Measurements from ENCODE around the gene MAP3K8.
"Not testable (repeated sequence)": the region's sequence is repeated elsewhere in the genome, so short reads cannot be mapped to it uniquely, and the experiment has no call there.

MAP3K8 gene

DNA sequence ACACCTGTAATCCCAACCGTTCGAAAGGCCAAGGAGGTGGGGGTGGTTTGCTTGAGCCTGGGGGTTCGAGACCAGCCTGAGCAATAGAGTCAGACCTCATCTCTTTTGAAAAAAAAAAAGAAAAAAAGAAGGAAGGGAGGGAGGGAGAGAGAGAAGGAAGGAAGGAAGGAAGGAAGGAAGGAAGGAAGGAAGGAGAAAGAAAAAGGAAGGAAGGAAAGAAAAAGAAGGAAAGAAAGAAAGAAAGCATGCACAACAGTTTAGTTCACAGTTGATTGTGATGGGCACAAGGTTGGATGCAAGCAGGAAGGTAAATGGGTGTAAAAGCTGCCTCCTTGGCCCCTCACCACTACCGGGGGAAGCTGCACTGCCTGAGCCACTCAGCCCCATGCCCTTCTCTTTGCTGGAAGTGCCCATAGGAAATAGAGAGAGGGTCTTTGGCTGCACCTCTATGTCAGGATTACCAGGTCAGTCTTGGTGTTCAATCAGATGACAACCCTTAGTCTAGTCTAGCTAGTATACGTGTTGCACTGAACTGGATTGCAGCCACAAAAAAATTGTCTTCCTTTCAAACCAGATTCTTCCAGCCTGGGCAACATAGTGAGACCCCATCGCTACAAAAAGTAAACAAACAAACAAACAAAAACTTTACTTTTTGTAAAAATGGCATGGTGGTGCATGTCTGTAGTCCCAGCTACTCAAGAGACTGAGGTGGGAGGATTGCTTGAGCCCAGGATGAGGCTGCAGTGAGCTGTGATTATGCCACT is 20.0 kb downstream of the MAP3K8 start:
- DNase-seq: no peak

DNA sequence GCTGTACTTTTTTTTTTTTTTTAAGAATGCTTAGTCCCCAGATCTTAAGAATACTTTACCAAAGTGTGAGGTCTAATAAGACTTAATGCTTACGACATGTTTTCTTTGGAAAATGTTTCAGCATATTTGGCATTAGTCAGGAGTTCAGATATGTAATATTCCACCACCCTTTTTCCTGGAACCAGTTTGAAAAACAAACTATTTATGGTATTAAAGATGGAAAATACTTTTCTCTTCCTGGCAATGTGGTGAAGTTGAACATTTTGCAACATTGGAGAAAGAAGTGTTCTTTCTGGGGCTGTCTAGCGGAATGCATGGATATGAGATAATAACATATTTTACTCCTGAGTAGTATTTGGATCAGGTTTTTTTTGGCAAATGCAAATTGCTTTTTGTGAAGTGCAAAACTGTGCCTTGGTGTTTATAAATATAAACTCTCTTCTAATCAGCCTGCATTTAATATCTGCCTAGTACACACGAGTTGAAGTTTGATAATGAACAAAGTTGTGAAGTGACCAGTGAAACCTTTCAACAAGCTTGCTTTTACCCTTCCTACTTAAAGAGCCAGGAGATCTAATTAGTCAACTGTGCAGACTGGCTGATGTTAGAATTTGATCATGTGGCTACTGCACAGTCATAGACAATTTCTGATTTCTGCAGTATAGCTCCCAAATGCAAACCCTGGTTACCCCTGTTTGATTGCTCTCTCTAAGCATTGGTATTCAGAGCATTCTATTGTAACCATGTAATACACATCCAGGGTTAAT is 20.9 kb downstream of the MAP3K8 start:
- DNase-seq: no peak

DNA sequence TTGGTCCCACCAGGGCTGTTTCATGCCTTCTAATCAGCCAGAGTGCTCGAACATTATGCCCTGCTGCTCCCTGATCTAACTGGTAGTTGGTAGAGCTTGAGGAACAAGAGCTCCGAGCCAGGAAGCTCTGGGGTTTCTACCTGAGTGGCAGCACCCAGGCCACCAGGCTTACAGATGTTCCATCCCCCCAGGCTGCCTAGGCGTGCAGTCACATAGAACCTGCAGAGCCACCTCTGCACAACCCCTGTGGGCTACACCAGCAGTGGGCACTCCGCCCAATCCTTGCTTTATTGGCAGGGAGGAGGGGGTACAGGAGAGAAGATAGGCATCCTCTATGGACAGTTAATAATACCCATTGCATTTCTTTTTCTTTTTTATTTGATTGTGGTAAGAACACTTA is 21.8 kb downstream of the MAP3K8 start:
- DNase-seq: peak; percentile 40

DNA sequence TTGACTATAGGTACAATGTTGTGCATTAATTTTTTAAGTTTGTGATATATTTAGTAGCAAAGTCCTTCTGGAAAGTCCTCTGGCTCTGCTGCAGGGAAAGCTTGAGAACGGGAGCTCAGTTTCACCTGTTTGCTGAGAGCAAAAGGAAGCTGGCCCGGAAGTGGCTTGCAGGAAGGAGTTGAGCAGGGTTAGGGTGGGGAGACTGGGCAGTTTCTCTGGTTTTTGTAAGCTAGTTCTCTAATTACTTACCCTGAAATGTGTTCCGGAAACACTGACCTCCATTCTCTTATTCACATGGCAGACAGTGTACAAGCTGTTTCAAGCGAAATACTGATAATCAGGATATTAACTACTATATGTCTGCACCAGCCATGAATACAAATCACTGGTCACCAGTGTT is 22.3 kb downstream of the MAP3K8 start:
- no peak for DNase-seq

DNA sequence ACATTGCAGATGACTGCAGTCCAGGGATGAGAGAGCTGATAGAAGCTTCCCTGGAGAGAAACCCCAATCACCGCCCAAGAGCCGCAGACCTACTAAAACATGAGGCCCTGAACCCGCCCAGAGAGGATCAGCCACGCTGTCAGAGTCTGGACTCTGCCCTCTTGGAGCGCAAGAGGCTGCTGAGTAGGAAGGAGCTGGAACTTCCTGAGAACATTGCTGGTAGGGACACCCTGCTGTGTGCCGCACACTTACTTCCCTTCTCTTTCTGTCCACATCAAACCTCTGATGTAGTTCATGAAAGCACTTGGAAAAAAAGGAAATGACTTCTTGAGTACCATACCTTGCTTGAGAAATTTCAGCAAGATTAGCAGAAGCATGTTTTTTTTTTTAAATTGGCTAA is 25.3 kb downstream of the MAP3K8 start:
- peak; percentile 30 for DNase-seq

DNA sequence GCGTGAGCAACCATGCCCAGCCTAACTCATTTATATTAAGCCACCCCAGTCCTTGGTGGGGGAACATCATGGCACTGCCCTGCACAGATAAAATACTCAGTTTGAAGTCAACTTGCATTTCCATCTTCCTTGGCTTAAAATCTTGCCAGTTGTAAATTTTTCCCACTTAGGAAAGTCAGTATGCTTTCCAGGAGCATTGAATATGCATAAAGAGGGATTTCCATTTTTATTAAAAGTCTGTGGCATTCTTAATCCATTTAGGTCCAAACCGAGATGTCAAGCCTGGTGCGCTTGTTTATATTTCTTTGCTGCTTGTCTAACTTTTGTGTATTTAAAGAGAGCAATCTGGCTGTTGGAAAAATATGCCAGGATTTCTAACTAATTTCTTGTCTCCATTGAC is 26.1 kb downstream of the MAP3K8 start:
- DNase-seq: no peak

DNA sequence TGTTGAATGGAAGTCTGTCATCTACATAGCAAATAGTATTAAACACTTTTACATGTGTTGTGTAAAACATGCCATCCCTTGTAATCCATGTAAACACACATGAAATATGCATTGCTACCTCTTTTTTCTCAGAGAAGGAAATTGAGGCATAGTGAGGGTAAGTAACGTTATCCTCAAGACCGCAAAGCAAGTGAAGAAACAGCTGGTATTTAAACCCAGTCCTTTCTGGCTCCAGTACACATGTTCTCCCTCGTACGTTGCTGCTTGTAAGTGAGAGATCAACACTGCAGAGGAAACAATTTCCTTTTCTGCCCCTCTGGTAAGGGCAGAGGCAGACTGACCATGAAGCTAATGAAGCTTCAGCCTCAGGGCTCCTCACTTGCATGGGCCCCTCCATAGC is 28.5 kb downstream of the MAP3K8 start:
- DNase-seq: no peak

DNA sequence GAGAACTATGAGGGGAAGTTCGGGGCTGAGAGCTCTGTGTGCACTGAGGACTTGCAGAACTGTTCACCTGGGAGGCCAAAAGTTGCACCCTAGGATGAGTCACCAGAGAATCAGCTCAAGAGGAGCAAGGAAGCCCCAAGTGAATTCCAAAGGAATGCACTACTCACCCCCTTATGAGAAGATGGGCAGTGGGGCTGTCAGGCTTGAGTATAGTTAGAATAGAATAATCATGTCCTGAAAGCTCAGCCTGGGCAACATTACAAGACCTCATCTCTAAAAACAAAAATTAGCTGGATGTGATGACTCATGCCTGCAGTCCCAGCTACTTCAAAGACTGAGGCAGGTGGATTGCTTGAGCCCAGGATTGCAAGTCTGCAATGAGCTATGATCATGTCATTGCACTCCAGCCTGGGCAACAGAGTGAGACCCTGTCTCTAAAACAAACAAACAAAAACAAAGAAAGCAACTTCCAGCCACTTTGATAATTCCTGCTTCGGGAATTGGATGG is 30.0 kb downstream of the MAP3K8 start:
- DNase-seq: no peak

DNA sequence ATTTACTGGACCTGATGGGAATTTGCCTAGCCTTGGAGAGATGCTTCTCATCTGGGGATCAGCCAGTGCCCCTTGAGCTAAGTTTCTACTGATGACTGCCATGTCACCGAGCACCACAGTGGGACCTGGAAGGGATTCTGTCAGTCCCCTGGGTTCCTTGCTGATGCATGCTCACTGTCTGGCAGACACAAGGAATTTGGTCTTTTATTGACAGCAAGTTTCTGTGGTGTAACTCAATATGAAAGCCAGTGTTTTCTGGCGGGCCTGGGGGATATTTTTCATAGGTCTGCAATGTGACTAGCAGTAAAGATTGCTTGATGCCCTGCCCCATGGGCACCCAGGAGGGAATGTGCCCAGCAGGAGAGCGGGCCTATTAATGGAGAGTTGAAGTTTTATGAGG is 30.7 kb downstream of the MAP3K8 start:
- DNase-seq: no peak

DNA sequence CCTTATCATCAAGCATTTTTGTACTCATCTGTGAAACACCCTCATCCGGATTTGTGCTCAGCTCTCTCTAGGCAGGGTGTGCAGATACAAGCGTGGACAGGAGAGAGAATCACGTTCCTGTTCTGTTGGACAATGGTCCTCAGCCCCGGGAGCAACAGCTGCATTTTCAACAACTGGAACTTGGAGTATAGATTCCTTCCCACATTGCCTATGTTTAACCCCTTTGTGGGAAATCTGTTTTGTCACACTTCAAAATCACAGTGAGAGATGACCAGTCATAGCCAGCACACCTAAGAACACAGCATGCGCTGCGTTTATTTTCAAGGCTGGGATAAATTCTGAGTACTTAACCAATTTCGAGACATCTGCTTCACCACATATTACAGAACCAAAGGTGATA is 32.5 kb downstream of the MAP3K8 start:
- DNase-seq: no peak

DNA sequence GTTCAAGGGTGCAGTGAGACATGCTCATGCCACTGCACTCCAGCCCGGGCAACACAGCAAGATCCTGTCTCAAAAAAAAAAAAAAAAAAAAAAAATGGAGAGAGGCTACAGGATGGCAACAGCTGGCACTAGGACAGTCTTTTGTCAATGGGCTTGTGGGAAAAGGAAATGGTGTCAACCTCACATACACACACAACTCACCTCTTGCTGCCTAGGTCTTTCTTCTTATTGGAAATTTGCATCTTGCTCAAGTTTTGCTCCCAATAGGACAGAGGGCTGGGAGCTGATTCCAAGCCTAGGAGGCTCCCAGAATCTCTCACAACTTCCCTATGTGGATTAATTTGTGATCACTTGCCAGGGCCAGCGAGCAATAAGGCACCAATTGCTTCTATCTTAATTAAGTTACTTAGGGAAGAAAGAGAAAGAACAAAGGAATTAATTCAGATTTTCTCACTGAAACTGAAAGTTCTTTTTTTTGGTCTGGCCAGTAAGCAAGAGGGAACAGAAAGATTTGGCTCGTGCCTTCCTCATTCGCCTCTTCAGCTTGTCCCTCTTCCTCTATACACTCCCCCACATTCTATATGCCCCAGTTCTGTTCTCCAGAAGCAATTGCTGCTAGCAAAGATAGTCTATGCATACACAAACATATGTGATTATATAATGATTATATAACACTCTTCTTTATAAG is 33.8 kb downstream of the MAP3K8 start:
- no peak for DNase-seq

DNA sequence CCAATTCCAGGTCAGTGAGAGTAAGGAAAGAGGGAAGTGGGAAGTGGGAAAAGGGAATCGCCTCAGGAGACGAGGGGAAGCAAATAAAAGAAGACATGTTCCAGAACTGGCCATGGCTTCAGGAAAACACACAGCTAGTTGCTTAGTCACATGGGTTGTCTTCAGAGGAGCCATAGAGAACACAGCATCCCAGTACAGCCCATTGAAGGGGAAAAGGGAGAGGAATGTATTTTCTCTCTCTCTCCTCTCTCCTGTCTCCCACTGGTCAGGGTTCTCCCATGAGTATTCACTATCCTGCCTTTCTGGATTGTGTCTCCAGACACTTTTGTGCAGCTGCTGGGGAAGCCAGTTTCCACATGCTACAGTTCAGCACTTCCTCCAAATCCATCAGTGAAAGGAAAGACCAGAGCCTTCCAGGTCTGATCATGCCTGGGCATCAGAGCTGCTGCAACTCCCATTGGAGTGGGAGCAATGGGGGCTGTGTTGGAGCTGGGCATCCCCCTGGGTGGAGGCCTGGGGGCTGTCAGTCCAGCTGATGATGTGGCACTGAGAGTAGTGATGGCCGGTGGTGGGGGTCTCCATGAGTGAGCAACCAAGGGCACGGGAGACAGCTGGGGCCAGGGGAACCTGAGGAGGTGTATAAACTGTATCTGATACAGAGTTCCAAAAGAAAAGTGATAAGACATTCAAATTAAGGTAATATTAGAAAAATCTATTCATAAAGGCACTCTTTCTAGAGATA is 38.6 kb downstream of the MAP3K8 start:
- DNase-seq: no peak

DNA sequence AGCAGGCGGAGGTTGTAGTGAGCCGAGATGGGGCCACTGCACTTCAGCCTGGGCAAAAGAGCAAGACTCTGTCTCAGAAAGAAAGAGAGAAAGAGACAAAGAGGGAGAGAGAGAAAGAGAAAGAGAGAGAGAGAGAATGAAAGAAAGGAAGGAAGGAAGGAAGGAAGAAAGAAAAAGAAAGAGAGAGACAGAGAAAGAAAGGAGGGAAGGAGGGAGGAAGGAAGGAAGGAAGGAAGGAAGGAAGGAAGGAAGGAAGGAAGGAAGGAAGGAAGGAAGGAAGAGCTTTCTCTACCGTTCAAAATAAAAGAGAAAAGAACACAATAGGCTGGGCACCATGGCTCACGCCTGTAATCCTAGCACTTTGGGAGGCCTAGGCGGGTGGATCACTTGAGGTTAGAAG is 41.5 kb downstream of the MAP3K8 start:
- DNase-seq: not testable (repeated sequence)

DNA sequence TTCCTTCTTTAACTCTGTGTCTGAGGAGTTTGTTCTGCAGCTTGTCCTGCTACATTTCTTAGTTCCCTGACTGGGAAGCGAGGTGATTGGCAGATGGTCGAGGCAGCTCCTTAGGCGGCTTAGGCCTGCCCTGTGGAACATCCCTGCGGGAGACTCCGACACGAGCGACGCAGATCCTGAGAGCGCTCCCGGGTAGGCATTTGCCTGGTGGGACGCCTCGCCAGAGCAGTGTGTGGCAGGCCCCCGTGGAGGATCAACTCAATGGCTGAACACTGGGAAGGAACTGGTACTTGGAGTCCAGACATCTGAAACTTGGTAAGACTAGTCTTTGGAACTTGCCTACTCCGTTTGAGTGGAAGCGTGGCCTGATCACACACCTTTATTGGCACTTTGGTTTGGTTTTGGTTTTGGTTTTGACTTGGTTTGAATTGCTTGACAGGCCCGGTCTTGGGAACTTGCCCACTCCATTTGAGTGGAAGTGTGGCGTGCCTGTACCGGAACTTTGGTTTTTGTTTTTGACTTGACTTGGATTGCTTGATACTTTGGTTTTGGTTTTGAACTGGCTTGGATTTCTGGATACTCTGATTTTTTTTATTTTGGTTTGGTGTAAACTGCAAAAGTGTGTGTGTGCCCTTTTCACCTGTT is 42.6 kb downstream of the MAP3K8 start:
- DNase-seq: no peak

DNA sequence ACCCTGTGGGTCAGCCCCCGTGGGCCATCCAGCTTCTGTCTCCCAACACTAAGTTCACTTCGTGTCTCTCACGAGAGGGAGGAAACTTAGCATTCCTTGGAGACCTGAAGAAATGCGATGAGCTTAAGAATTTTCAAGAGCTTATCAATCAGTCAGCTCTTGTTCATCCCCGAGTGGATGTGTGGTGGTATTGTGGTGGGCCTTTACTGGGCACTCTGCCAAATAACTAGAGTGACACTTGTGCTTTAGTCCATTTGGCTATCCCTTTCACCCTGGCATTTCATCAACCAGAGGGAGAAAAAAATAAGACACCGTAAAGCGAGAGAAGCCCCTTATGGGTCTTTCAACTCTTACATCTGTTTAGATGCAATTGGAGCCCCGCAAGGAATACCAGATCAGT is 45.5 kb downstream of the MAP3K8 start:
- not testable (repeated sequence) for DNase-seq

DNA sequence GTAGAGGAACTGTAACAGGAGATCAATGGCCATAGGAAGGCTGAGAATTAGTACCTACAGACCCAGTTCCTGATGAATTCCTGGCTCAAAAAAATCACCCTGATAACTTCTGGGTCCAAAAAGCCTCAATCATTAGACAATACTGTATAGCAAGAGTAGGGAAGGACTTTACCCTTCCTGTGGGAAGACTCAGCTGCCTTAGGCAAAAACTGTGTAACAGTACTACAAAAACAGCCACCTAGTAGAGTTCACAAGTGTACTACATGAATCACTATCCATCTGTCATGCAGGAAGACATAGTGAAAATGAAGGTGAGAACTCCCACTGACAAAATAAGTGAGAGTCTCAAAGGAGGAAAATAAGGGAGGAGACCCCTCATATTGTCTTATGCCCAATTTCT is 47.6 kb downstream of the MAP3K8 start:
- no peak for DNase-seq

DNA sequence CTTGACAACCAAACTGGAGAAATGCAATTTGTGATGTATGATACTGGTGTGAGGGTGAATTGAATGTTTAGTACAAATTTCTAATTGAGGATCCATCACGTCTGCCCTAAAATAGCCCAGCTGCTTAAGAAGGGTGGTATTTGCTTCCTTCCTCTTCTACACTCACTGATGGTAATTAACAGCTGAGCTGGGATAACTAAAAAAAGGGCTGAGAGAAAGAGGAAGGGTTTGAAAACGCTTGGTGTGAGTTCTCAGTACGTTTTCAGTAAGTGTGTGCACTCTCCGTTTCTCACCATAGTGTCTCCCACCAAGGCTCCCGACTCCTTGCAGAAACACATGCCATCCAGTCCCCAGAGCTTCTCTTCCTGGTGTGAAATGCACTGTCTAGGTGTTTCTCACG is 54.3 kb downstream of the MAP3K8 start:
- no peak for DNase-seq

DNA sequence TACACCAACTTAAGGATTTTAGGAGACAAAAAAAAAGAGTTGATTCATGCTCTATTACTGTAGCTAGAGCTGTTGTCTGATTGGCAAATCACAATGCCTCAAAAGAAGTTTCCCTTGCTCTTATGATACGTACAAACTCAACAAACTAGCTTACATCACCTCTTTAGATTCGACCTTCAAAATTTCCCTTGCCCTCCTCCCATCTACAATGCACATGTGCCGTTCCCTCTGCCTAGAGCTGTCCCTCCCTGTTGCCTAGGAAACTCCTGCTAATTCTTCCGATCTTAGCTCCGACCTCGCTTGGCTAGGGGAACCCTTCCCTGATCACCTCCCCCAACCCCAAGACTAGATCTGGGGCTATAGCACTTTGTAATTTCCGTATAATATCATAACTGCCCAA is 55.4 kb downstream of the MAP3K8 start:
- DNase-seq: no peak

DNA sequence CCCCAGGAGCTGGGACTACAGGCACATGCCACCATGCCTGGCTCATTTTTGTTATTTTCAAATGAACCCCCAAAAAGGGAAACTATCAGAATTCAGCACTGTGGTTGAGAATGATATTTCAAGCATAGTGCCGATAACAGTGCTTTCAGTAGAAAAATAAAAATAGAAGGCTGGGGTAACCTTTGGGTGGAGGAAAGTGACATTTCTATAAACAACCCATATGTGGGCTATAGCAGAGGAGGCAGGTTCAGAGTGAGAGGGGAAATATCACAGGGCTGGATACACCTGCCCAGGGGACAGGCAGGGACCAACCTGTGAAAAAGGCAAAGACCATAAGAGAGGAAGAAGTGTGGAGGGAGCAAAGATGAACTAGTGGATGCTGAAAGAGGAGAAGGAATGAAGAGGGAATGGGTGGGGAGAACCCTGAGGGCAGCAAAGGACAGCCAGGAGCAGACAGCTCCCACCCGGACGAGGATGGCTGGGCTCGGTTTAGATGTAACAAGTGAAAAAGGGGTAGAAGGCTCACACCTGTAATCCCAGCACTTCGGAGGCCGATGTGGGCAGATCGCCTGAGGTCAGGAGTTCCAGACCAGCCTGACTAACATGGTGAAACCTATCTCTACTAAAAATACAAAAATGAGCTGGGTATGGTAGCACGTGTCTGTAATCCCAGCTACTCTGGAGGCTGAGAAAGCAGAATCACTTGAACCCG is 56.5 kb downstream of the MAP3K8 start:
- DNase-seq: no peak

DNA sequence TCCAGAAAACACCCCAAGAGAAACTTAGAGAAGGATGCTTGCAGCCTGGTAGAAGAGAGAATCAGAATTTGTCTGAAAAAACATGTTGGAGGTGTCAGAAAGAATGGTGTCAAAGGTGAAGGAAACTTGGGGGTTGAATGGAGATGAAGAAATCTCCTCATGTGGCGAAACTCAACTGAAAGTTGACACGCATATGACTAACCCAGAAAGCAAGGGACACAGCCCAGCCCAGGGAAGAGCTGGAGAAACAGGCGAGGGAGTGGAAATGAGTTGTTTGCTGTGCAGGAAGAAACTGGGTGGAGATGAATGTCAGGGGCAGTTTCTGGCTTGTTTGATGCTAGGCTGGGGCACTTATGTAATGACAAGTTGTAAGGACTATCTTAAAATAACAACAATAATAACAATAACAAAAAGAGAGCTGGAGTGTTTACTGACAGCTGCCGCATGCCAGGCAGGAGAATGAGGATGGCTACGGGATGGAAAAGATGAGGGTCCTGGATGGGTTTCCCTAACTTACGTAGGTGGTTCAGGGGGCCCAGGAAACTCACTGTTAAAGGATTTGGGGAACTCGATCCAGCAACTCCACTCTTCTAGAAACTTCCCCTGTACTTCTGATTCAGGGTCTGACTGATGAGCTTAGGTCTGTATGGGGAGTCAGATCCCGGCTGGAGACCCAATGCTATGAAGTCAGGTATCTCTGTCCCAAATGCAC is 57.4 kb downstream of the MAP3K8 start:
- no peak for DNase-seq

DNA sequence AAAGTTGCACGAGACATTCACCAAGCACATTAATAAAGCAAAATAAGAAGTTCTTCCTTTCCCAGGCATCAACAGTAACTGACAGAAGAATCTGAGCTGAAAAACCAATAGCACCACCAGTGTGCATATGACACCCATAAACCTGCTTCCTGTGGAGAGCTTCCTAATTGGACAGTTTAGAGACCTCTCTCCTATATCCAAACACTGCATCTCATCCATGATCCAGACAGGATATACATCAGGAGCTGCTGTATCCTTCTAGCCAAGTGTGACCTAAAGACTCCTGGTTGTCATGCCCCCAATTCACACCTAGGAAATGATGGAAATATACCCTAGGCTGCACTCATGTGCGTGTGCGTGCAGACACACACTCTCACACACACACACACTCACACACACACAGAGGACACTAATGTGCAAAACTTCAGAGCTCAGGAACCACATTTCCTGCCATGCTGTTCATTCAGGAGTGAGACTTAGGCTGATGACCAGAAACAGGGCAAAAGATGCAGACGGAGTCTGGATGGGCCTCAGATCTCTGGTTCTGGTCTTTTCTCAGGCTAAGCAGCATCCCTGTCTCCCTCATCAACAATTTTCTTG is 58.0 kb downstream of the MAP3K8 start:
- DNase-seq: no peak
